ENCODE measurements around the gene ANKRD30B.
"Not testable (repeated sequence)": the region's sequence is repeated elsewhere in the genome, so short reads cannot be mapped to it uniquely, and the experiment has no call there.

ANKRD30B gene

GRCh38 chr18:14856256-14856655 lies 108.3 kb downstream of the ANKRD30B start:
- not testable (repeated sequence) for DNase-seq (ENCODE audit: low spot score)

DNA sequence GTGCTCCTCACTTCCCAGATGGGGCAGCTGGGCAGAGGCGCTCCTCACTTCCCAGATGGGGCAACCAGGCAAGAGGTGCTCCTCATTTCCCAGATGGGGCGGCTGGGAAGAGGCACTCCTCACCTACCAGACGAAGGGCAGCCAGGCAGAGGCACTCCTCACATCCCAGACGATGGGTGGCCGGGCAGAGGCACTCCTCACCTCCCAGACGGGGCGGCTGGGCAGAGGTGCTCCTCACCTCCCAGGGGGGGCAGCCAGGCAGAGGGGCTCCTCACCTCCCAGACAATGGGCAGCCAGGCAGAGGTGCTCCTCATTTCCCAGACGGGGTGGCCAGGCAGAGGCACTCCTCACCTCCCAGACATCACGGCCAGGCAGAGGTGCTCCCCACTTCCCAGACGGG lies 110.5 kb downstream of the ANKRD30B start:
- not testable (repeated sequence) for DNase-seq (ENCODE audit: low spot score)

GRCh38 chr18:14859995-14860394 lies 112.0 kb downstream of the ANKRD30B start:
- not testable (repeated sequence) for DNase-seq (ENCODE audit: low spot score)

- DNase-seq (ENCODE audit: low spot score), result not testable (repeated sequence)
Observed at GRCh38 chr18:14866426-14866825, 118.5 kb downstream of the ANKRD30B start.

DNA sequence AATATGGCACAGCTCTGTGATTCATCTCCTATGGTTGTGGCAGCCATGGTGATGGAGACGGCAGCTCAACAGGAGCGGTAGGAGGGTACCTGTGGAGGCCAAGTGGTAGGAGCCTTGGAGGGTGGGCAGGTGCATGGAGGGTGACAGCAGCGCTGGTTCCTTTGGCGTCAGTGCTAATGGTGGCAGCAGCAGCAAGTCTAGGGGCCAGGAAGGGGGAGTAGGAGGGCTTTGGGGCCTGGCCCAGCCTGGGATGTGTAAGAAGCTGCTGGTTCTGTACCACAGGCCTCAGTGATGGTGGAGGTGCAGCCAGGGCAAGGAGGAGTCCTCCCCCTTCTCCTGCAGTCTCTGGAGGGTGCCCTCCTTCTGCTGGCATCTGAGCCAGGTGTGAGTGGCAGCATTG lies 120.0 kb downstream of the ANKRD30B start:
- DNase-seq (ENCODE audit: low spot score), result not testable (repeated sequence)

GRCh38 chr18:14868825-14869224 lies 120.9 kb downstream of the ANKRD30B start:
- not testable (repeated sequence) for DNase-seq (ENCODE audit: low spot score)

DNA sequence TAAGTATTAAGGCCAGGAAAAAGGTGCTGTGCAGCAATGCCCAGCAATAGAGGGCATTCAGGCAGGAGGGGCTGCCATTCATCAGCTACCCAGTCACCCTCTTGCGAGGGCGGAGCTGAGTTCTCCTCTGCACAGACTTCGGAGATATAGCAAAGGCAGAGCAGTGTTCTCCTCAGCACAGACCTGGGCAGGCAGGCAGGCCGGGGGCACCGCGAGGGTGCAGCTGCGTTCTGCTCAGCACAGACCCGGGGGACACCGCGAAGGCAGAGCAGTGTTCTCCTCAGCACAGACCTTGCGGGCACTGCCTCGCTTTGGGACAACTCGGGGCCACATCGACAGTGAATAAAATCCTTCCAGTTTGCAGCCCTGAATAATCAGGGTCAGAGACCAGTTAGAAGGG lies 130.9 kb downstream of the ANKRD30B start:
- DNase-seq (ENCODE audit: low spot score), result not testable (repeated sequence)

DNA sequence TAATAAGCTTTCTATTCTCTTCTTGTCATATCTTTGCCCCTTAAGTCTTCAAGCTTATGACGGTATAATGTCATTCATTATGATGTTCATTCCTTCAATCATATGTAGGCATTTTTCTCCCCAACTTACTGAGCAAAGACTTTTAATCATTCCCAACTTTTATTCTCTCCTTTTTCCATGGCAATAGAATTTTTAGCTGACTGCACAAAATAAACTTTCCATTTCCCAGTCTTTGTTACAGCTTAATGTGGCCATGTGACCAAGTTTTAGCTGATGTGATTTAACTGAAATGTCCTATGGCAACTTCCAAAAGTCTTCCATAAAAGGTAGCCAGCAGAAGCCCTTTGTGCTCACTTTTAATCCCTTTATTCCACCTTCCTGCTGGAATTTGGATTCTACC lies 152.5 kb downstream of the ANKRD30B start:
- no peak for DNase-seq (ENCODE audit: low spot score)
